Mononuclear cell (primary cell): Measurements from ENCODE around the gene ACKR3. TPM values are rescaled to one million over a fixed set of nuclear protein-coding genes. Genes with fewer than 3 reads are reported as not detected.

Experiments
- H3K27me3 ChIP-seq: 2 replicates; pipeline ENCODE4 v1.6.0; 2011; ENCODE audit warnings: low read length, control low read depth; ENCODE audit not compliant: insufficient read depth
- H3K4me1 ChIP-seq: 2 replicates; pipeline ENCODE4 v1.5.1; 2011; ENCODE audit warnings: mild to moderate bottlenecking, low read length, control low read depth; ENCODE audit not compliant: insufficient read depth
- H3K4me3 ChIP-seq: 2 replicates; pipeline ENCODE4 v1.5.1; 2011; ENCODE audit warnings: mild to moderate bottlenecking, low read length, moderate library complexity
- H3K9me3 ChIP-seq: 2 replicates; pipeline ENCODE4 v1.5.1; 2011; ENCODE audit warnings: low read depth, mild to moderate bottlenecking, control low read depth, low read length
- total RNA-seq: library from RNA; depleted of rRNA; stranded (reverse); fragments of >200 nt; gene quantifications from one replicate; pipeline ENCODE4 v1.2.3, GENCODE V29; 2012

Gene ACKR3
- total RNA-seq, 1 donor: 2.7 TPM

GRCh38 chr2:236555481-236555880 lies 14.1 kb upstream of the ACKR3 start:
- Histone ChIP-seq H3K27me3 (no peaks in the 10 kb centered on the region), H3K4me1 (peaks cover 43% of the 10 kb centered on the region), H3K9me3 (no peaks in the 10 kb centered on the region), H3K4me3 (no peak overlapping the region)

GRCh38 chr2:236557306-236558030 lies 12.2 kb upstream of the ACKR3 start:
- no peaks in the 10 kb centered on the region for H3K27me3 ChIP-seq
- H3K9me3 ChIP-seq: no peaks in the 10 kb centered on the region
- no peak overlapping the region for H3K4me3 ChIP-seq
- peaks cover 23% of the 10 kb centered on the region for H3K4me1 ChIP-seq

- H3K27me3 ChIP-seq: no peaks in the 10 kb centered on the region
- no peak overlapping the region for H3K4me3 ChIP-seq
- H3K9me3 ChIP-seq: no peaks in the 10 kb centered on the region
- peaks cover 17% of the 10 kb centered on the region for H3K4me1 ChIP-seq
Observed at GRCh38 chr2:236558036-236558435, 11.6 kb upstream of the ACKR3 start.

GRCh38 chr2:236558993-236559978 lies 10.3 kb upstream of the ACKR3 start:
- H3K4me3 ChIP-seq: no peak overlapping the region
- no peaks in the 10 kb centered on the region for H3K27me3 ChIP-seq
- H3K4me1 ChIP-seq: peaks cover 8% of the 10 kb centered on the region

GRCh38 chr2:236561874-236562273 lies 7.8 kb upstream of the ACKR3 start:
- no peaks in the 10 kb centered on the region for H3K9me3 ChIP-seq
- H3K27me3 ChIP-seq: no peaks in the 10 kb centered on the region
- no peak overlapping the region for H3K4me3 ChIP-seq
- H3K4me1 ChIP-seq: no peaks in the 10 kb centered on the region

More at GRCh38 chr2:236558993-236559978, 10.3 kb upstream of the ACKR3 start:
- H3K9me3 ChIP-seq: no peaks in the 10 kb centered on the region

- H3K9me3 ChIP-seq: no peaks in the 10 kb centered on the region
- H3K27me3 ChIP-seq: no peaks in the 10 kb centered on the region
- no peaks in the 10 kb centered on the region for H3K4me1 ChIP-seq
- no peak overlapping the region for H3K4me3 ChIP-seq
Observed at GRCh38 chr2:236562434-236562833, 7.2 kb upstream of the ACKR3 start.

- Histone ChIP-seq H3K27me3 (no peaks in the 10 kb centered on the region), H3K4me1 (peaks cover 11% of the 10 kb centered on the region), H3K9me3 (no peaks in the 10 kb centered on the region), H3K4me3 (no peak overlapping the region)
Observed at GRCh38 chr2:236563953-236564352, 5.7 kb upstream of the ACKR3 start.

GRCh38 chr2:236565212-236565611 lies 4.4 kb upstream of the ACKR3 start:
- peaks cover 23% of the 10 kb centered on the region for H3K4me1 ChIP-seq
- no peaks in the 10 kb centered on the region for H3K9me3 ChIP-seq
- no peaks in the 10 kb centered on the region for H3K27me3 ChIP-seq
- H3K4me3 ChIP-seq: no peak overlapping the region

GRCh38 chr2:236565879-236566402 lies 3.7 kb upstream of the ACKR3 start:
- H3K4me1 ChIP-seq: peaks cover 29% of the 10 kb centered on the region
- no peaks in the 10 kb centered on the region for H3K9me3 ChIP-seq
- H3K4me3 ChIP-seq: no peak overlapping the region
- no peaks in the 10 kb centered on the region for H3K27me3 ChIP-seq

- Histone ChIP-seq H3K27me3 (no peaks in the 10 kb centered on the region), H3K4me3 (no peak overlapping the region), H3K9me3 (no peaks in the 10 kb centered on the region), H3K4me1 (peaks cover 32% of the 10 kb centered on the region)
Observed at GRCh38 chr2:236566596-236566995, 3.0 kb upstream of the ACKR3 start.

- H3K27me3 ChIP-seq: no peaks in the 10 kb centered on the region
- peak overlapping the region; percentile 31 for H3K4me3 ChIP-seq
- H3K9me3 ChIP-seq: no peaks in the 10 kb centered on the region
- peaks cover 32% of the 10 kb centered on the region for H3K4me1 ChIP-seq
Observed at GRCh38 chr2:236568068-236568921, 1.3 kb upstream of the ACKR3 start.

GRCh38 chr2:236568922-236569572 lies 578 bp upstream of the ACKR3 start:
- Histone ChIP-seq H3K9me3 (no peaks in the 10 kb centered on the region), H3K4me3 (no peak overlapping the region), H3K4me1 (peaks cover 32% of the 10 kb centered on the region), H3K27me3 (no peaks in the 10 kb centered on the region)

- H3K4me3 ChIP-seq: no peak overlapping the region
- peaks cover 32% of the 10 kb centered on the region for H3K4me1 ChIP-seq
- H3K27me3 ChIP-seq: no peaks in the 10 kb centered on the region
- H3K9me3 ChIP-seq: no peaks in the 10 kb centered on the region
Observed at GRCh38 chr2:236570081-236570868, 650 bp downstream of the ACKR3 start.
